Measurements from ENCODE around the gene MVB12B.

Gene MVB12B

GRCh38 chr9:126389992-126390391 is 63.4 kb downstream of the MVB12B start:
- no peak for DNase-seq

GRCh38 chr9:126390923-126391322 is 64.3 kb downstream of the MVB12B start:
- no peak for DNase-seq

- no peak for DNase-seq
Observed at GRCh38 chr9:126391713-126392661, 65.4 kb downstream of the MVB12B start.

- DNase-seq: no peak
Observed at GRCh38 chr9:126392662-126393371, 66.2 kb downstream of the MVB12B start.

GRCh38 chr9:126393876-126394275 is 67.2 kb downstream of the MVB12B start:
- no peak for DNase-seq

- no peak for DNase-seq
Observed at GRCh38 chr9:126394802-126395201, 68.2 kb downstream of the MVB12B start.

- DNase-seq: no peak
Observed at GRCh38 chr9:126395439-126396212, 69.0 kb downstream of the MVB12B start.

- DNase-seq: no peak
Observed at GRCh38 chr9:126397056-126397455, 70.4 kb downstream of the MVB12B start.

- DNase-seq: peak; percentile 47
Observed at GRCh38 chr9:126398403-126399058, 71.9 kb downstream of the MVB12B start.

GRCh38 chr9:126399251-126399650 is 72.6 kb downstream of the MVB12B start:
- DNase-seq: no peak

- no peak for DNase-seq
Observed at GRCh38 chr9:126399789-126400188, 73.2 kb downstream of the MVB12B start.

- no peak for DNase-seq
Observed at GRCh38 chr9:126400571-126400970, 73.9 kb downstream of the MVB12B start.

- DNase-seq: no peak
Observed at GRCh38 chr9:126401107-126401506, 74.5 kb downstream of the MVB12B start.

- DNase-seq: no peak
Observed at GRCh38 chr9:126401581-126401980, 75.0 kb downstream of the MVB12B start.

GRCh38 chr9:126403397-126403796 is 76.8 kb downstream of the MVB12B start:
- DNase-seq: no peak

- no peak for DNase-seq
Observed at GRCh38 chr9:126404459-126404858, 77.8 kb downstream of the MVB12B start.

GRCh38 chr9:126406075-126406667 is 79.5 kb downstream of the MVB12B start:
- DNase-seq: no peak

- no peak for DNase-seq
Observed at GRCh38 chr9:126407114-126407870, 80.7 kb downstream of the MVB12B start.

GRCh38 chr9:126408004-126408403 is 81.4 kb downstream of the MVB12B start:
- no peak for DNase-seq

- no peak for DNase-seq
Observed at GRCh38 chr9:126410229-126410628, 83.6 kb downstream of the MVB12B start.

- no peak for DNase-seq
Observed at GRCh38 chr9:126411225-126411947, 84.8 kb downstream of the MVB12B start.

All from NCI-H748 treated with DMSO at 0.1 percent for 48 hours (cell line).